Liver (tissue), 9 donors: ENCODE data around the gene KIF15. TPM values are rescaled to one million over a fixed set of nuclear protein-coding genes. Genes with fewer than 3 reads are reported as not detected.

Experiments used
- DNase-seq: peaks from one replicate; pipeline ENCODE4 v3.0.0-alpha.2; 2017; ENCODE audit warnings: low spot score
- H3K27ac ChIP-seq, 2 donors: one replicate each; pipeline ENCODE4 v1.7.0; 2013; ENCODE audit warnings: inconsistent platforms in 2 of 2, low read length in 2 of 2, control low read depth in 1 of 2, low read depth in 1 of 2, mild to moderate bottlenecking in 1 of 2
- H3K27me3 ChIP-seq, 4 donors: one replicate each; pipeline versions ENCODE4 v1.6.1 to v1.7.0; 2013; ENCODE audit warnings: low read length in 3 of 4, inconsistent platforms in 1 of 4, mild to moderate bottlenecking in 1 of 4, moderate library complexity in 1 of 4; ENCODE audit not compliant: control insufficient read depth in 4 of 4, insufficient read depth in 4 of 4
- H3K36me3 ChIP-seq, 4 donors: one replicate each; pipeline versions ENCODE4 v1.6.1 to v1.7.0; 2013; ENCODE audit warnings: low read length in 3 of 4, mild to moderate bottlenecking in 3 of 4, low read depth in 1 of 4, moderate library complexity in 1 of 4; ENCODE audit not compliant: control insufficient read depth in 4 of 4, insufficient read depth in 3 of 4
- H3K4me1 ChIP-seq, 4 donors: one replicate each; pipeline versions ENCODE4 v1.6.1 to v1.7.0; 2013; ENCODE audit warnings: low read length in 3 of 4, mild to moderate bottlenecking in 3 of 4, moderate library complexity in 1 of 4; ENCODE audit not compliant: control insufficient read depth in 4 of 4, insufficient read depth in 4 of 4
- H3K4me3 ChIP-seq, 3 donors: one replicate each; pipeline versions ENCODE4 v1.6.1 to v1.7.0; 2013; ENCODE audit warnings: low read length in 3 of 3, control low read depth in 1 of 3, low read depth in 1 of 3, mild to moderate bottlenecking in 1 of 3
- H3K9ac ChIP-seq, 2 donors: one replicate each; pipeline ENCODE4 v1.7.0; 2013; ENCODE audit warnings: low read length in 2 of 2, mild to moderate bottlenecking in 2 of 2, moderate library complexity in 2 of 2, control low read depth in 1 of 2, low read depth in 1 of 2
- H3K9me3 ChIP-seq, 4 donors: one replicate each; pipeline versions ENCODE4 v1.6.1 to v1.7.0; 2013; ENCODE audit warnings: low read length in 3 of 4; ENCODE audit not compliant: control insufficient read depth in 4 of 4
- ATF3 ChIP-seq: IDR thresholded peaks from 2 replicates; pipeline ENCODE4 v1.6.1; 2016; ENCODE audit warnings: antibody characterized with exemption
- EGR1 ChIP-seq, 2 donors: IDR thresholded peaks; 2 replicates each; pipeline ENCODE4 v1.6.1; 2016 to 2018; ENCODE audit warnings: antibody characterized with exemption in 2 of 2, low read depth in 2 of 2
- FOXA1 ChIP-seq: IDR thresholded peaks from 2 replicates; pipeline ENCODE4 v1.6.1; 2016; ENCODE audit warnings: antibody characterized with exemption
- FOXA2 ChIP-seq: IDR thresholded peaks from 2 replicates; pipeline ENCODE4 v1.6.1; 2016; ENCODE audit warnings: antibody characterized with exemption
- GABPA ChIP-seq, 2 donors: IDR thresholded peaks in 1 of 2; conservative IDR thresholded peaks in 1 of 2; 2 replicates each; pipeline ENCODE4 v1.6.1; 2016; ENCODE audit warnings: antibody characterized with exemption in 2 of 2, mild to moderate bottlenecking in 1 of 2, moderate library complexity in 1 of 2
- HNF4A ChIP-seq, 2 donors: conservative IDR thresholded peaks; 2 replicates each; pipeline ENCODE4 v1.6.1; 2016; ENCODE audit warnings: antibody characterized with exemption in 2 of 2, mild to moderate bottlenecking in 2 of 2
- JUND ChIP-seq, 2 donors: IDR thresholded peaks; 2 replicates each; pipeline ENCODE4 v1.6.1; 2016; ENCODE audit warnings: antibody characterized with exemption in 2 of 2
- MAX ChIP-seq: IDR thresholded peaks from 2 replicates; pipeline ENCODE4 v1.6.1; 2016; ENCODE audit warnings: antibody characterized with exemption
- NR2F2 ChIP-seq: IDR thresholded peaks from 2 replicates; pipeline ENCODE4 v1.6.1; 2016; ENCODE audit warnings: antibody characterized with exemption
- RAD21 ChIP-seq, 2 donors: IDR thresholded peaks; 2 replicates each; pipeline ENCODE4 v1.6.1; 2016; ENCODE audit warnings: antibody characterized with exemption in 2 of 2, mild to moderate bottlenecking in 2 of 2
- REST ChIP-seq: IDR thresholded peaks from 2 replicates; pipeline ENCODE4 v1.6.1; 2016; ENCODE audit warnings: antibody characterized with exemption, mild to moderate bottlenecking
- RXRA ChIP-seq, 2 donors: IDR thresholded peaks; 2 replicates each; pipeline ENCODE4 v1.6.1; 2017 to 2018; ENCODE audit warnings: antibody characterized with exemption in 2 of 2, mild to moderate bottlenecking in 1 of 2
- SP1 ChIP-seq: IDR thresholded peaks from 2 replicates; pipeline ENCODE4 v1.6.1; 2018; ENCODE audit warnings: antibody characterized with exemption, mild to moderate bottlenecking
- TAF1 ChIP-seq: conservative IDR thresholded peaks from 2 replicates; pipeline ENCODE4 v1.6.1; 2016; ENCODE audit warnings: antibody characterized with exemption, mild to moderate bottlenecking
- YY1 ChIP-seq: IDR thresholded peaks from 2 replicates; pipeline ENCODE4 v1.6.1; 2016; ENCODE audit warnings: antibody characterized with exemption, mild to moderate bottlenecking
- ZBTB33 ChIP-seq: IDR thresholded peaks from 2 replicates; pipeline ENCODE4 v1.6.1; 2016; ENCODE audit warnings: antibody characterized with exemption
- WGBS: extraction: QIAGEN DNeasy Blood & Tissue Kit; methylation state at CpG from one replicate; pipeline ENCODE4 v1.1.7; 2013; 5-methylcytosine and 5-hydroxymethylcytosine counted together
- polyA plus RNA-seq, 2 donors: library from polyadenylated mRNA; stranded (reverse) in 1 of 2; unstranded in 1 of 2; fragments of 200-250 nt in 1 of 2; fragments of >200 nt in 1 of 2; fragmentation: Nextera tagmentation in 1 of 2; extraction: Ambion mirVana in 1 of 2; gene quantifications; one replicate each; pipeline versions ENCODE4 v1.2.1 to v1.2.3, GENCODE V29; 2013 to 2015
- total RNA-seq, 2 donors: library from RNA; depleted of rRNA; stranded (reverse); fragments of >200 nt; gene quantifications; one replicate each; pipeline ENCODE4 v1.2.3, GENCODE V29; 2014
- TF ChIP-seq, protein P1 (sequence below): fragments of 150-350 bp; IDR thresholded peaks from 2 replicates; pipeline ENCODE4 v1.5.1; 2017; ENCODE audit warnings: improper control_type of control experiment, low read depth, low read length; ENCODE audit not compliant: missing input control
- donor health status: healthy.
- donor health status: healthy.
- donor health status: healthy.
- donor health status: healthy.
- donor health status: healthy.

The KIF15 gene
- total and polyA plus RNA-seq, 4 donors, result under 0.01 to 15.9 (median 0.24) TPM

DNA sequence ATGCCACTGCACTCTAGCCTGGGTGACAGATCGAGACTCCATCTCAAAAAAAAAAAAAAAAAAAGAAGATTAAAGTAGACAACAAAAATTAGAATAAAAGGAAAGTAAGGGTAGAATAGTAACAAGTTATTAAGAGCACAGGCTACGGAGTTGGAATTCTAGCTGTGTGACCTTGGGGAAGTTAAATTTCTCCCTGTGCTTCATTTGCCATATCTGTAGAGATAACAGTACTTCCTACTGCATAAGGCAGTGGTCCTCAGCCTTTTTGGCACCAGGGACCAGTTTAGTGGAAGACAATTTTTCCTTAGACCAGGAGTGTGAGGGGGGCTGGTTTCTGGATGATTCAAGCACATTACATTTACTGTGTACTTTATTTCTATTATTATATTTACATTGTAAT is 71.4 kb downstream of the KIF15 start:
- no peak overlapping the region for H3K4me3 ChIP-seq
- DNase-seq, result no peak
- H3K36me3 ChIP-seq, result no peaks in the 10 kb centered on the region
- no peak for TF ChIP-seq EGR1 (IDR thresholded peaks at IDR 0.05; ENCODE audit: low read depth in 2 of 2)
- no peak for TF ChIP-seq YY1
- no peak for TF ChIP-seq ATF3
- TF ChIP-seq JUND (IDR thresholded peaks at IDR 0.05), result no peak
- TF ChIP-seq FOXA1, result no peak
- TF ChIP-seq NR2F2, result no peak
- TF ChIP-seq GABPA (IDR thresholded peaks at IDR 0.05 in 1 of 2, conservative IDR thresholded peaks at IDR 0.05 in 1 of 2), result no peak
- TF ChIP-seq SP1, result no peak
- H3K27ac ChIP-seq, result no peak overlapping the region
- no peaks in the 10 kb centered on the region for H3K27me3 ChIP-seq
- 90% methylated on average over 2 of the region's 2 CpGs for WGBS
- H3K9me3 ChIP-seq, result peaks cover 3 to 8% (median 5%) of the 10 kb centered on the region in 4 donors
- H3K4me1 ChIP-seq, result no peaks in the 10 kb centered on the region
- H3K9ac ChIP-seq, result no peak overlapping the region

- H3K9me3 ChIP-seq, result peaks cover 3 to 8% (median 5%) of the 10 kb centered on the region in 4 donors
- H3K4me3 ChIP-seq, result no peak overlapping the region
- TF ChIP-seq JUND (IDR thresholded peaks at IDR 0.05) (no peak), TAF1 (no peak)
- no peaks in the 10 kb centered on the region for H3K36me3 ChIP-seq
- H3K9ac ChIP-seq, result no peak overlapping the region
- WGBS, result 89% methylated on average over 7 of the region's 7 CpGs
- H3K4me1 ChIP-seq, result no peaks in the 10 kb centered on the region
- no peak for DNase-seq
- H3K27me3 ChIP-seq, result no peaks in the 10 kb centered on the region
- H3K27ac ChIP-seq, result no peak overlapping the region
Observed at GRCh38 chr3:44833394-44833793, 71.8 kb downstream of the KIF15 start.

DNA sequence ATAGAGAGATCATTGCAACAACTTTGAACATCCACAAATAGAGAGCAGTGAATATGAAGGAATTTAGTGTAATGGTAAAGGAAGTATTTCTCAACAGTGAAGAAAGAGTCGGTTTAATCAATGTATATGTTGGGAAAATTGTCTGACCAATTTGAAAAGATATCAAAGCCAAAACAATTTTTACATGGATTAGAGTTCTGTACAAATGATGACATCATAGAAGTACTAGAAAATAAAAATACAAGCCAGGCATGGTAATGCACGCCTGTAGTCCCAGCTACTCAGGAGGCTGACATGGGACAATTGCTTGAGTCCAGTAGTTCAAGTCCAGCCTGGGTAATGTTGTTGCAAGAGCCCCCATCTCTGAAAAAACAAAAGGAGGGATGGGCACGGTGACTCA is 74.1 kb downstream of the KIF15 start:
- Histone ChIP-seq H3K27me3 (no peaks in the 10 kb centered on the region), H3K9me3 (peaks cover 3 to 8% (median 5%) of the 10 kb centered on the region in 4 donors), H3K4me3 (no peak overlapping the region), H3K36me3 (no peaks in the 10 kb centered on the region), H3K27ac (no peak overlapping the region), H3K4me1 (no peaks in the 10 kb centered on the region), H3K9ac (no peak overlapping the region)
- no peak for DNase-seq
- TF ChIP-seq YY1 (no peak), GABPA (IDR thresholded peaks at IDR 0.05 in 1 of 2, conservative IDR thresholded peaks at IDR 0.05 in 1 of 2) (no peak), ATF3 (no peak), ZBTB33 (no peak), FOXA2 (no peak), RAD21 (IDR thresholded peaks at IDR 0.05) (no peak), EGR1 (IDR thresholded peaks at IDR 0.05; ENCODE audit: low read depth in 2 of 2) (no peak), REST (no peak), TAF1 (no peak), SP1 (no peak), NR2F2 (no peak), FOXA1 (no peak), RXRA (IDR thresholded peaks at IDR 0.05) (no peak), MAX (no peak), HNF4A (conservative IDR thresholded peaks at IDR 0.05) (no peak)
- TF ChIP-seq, protein P1, sequence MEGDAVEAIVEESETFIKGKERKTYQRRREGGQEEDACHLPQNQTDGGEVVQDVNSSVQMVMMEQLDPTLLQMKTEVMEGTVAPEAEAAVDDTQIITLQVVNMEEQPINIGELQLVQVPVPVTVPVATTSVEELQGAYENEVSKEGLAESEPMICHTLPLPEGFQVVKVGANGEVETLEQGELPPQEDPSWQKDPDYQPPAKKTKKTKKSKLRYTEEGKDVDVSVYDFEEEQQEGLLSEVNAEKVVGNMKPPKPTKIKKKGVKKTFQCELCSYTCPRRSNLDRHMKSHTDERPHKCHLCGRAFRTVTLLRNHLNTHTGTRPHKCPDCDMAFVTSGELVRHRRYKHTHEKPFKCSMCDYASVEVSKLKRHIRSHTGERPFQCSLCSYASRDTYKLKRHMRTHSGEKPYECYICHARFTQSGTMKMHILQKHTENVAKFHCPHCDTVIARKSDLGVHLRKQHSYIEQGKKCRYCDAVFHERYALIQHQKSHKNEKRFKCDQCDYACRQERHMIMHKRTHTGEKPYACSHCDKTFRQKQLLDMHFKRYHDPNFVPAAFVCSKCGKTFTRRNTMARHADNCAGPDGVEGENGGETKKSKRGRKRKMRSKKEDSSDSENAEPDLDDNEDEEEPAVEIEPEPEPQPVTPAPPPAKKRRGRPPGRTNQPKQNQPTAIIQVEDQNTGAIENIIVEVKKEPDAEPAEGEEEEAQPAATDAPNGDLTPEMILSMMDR, result no peak
- 99% methylated on average over 3 of the region's 3 CpGs for WGBS
